Endodermal cell (in vitro differentiated cells): ENCODE data around the gene DLG3. TPM values are rescaled to one million over a fixed set of nuclear protein-coding genes. Genes with fewer than 3 reads are reported as not detected.

Experiments
- DNase-seq: peaks from one replicate; pipeline ENCODE4 v3.0.0-alpha.2; 2017
- H3K27ac ChIP-seq: 2 replicates; pipeline ENCODE4 v1.5.1; 2013; ENCODE audit warnings: mild to moderate bottlenecking, low read depth, low read length, moderate library complexity
- H3K27me3 ChIP-seq: 2 replicates; pipeline ENCODE4 v1.6.1; 2013; ENCODE audit warnings: mild to moderate bottlenecking, low read length, moderate library complexity; ENCODE audit not compliant: insufficient read depth, control insufficient read depth, poor library complexity, severe bottlenecking
- H3K36me3 ChIP-seq: 2 replicates; pipeline ENCODE4 v1.7.0; 2013; ENCODE audit warnings: mild to moderate bottlenecking, low read length, moderate library complexity; ENCODE audit not compliant: control insufficient read depth, insufficient read depth
- H3K4me1 ChIP-seq: one replicate; pipeline ENCODE4 v1.7.0; 2013; ENCODE audit warnings: low read length; ENCODE audit not compliant: control insufficient read depth, insufficient read depth
- H3K4me3 ChIP-seq: 2 replicates; pipeline ENCODE4 v1.5.1; 2013; ENCODE audit warnings: mild to moderate bottlenecking, low read length, moderate library complexity
- H3K9ac ChIP-seq: 2 replicates; pipeline ENCODE4 v1.6.1; 2013; ENCODE audit warnings: mild to moderate bottlenecking, low read length, moderate library complexity; ENCODE audit not compliant: poor library complexity, severe bottlenecking; ENCODE audit errors: extremely low read depth
- H3K9me3 ChIP-seq: 2 replicates; pipeline ENCODE4 v1.6.1; 2013; ENCODE audit warnings: mild to moderate bottlenecking, low read length, moderate library complexity; ENCODE audit not compliant: control insufficient read depth
- H3K27ac Mint-ChIP-seq: 2 replicates; pipeline ENCODE4 v1.8.0; 2020; ENCODE audit warnings: mixed read lengths
- H3K27me3 Mint-ChIP-seq: 2 replicates; pipeline ENCODE4 v1.8.0; 2021; ENCODE audit warnings: mild to moderate bottlenecking, mixed read lengths; ENCODE audit not compliant: insufficient read depth
- H3K36me3 Mint-ChIP-seq: 2 replicates; pipeline ENCODE4 v1.8.0; 2020; ENCODE audit warnings: low read depth, mixed read lengths
- H3K4me1 Mint-ChIP-seq: 2 replicates; pipeline ENCODE4 v1.8.0; 2020; ENCODE audit warnings: mixed read lengths
- H3K4me3 Mint-ChIP-seq: 2 replicates; pipeline ENCODE4 v1.8.0; 2020; ENCODE audit warnings: mild to moderate bottlenecking, moderate library complexity, mixed read lengths
- H3K9me3 Mint-ChIP-seq: 2 replicates; pipeline ENCODE4 v1.8.0; 2020; ENCODE audit warnings: mild to moderate bottlenecking, mixed read lengths
- CTCF ChIP-seq: fragments of 200-600 bp; sonication (generic); conservative IDR thresholded peaks from 2 replicates; pipeline ENCODE4 v1.5.0; 2021; ENCODE audit warnings: antibody characterized with exemption, mild to moderate bottlenecking
- WGBS, 2 experiments: methylation state at CpG; one replicate each; pipeline versions ENCODE4 v1.1.5 to v1.1.7; 2013; ENCODE audit warnings: missing lambda C conversion rate in 2 of 2, mixed read lengths in 1 of 2; ENCODE audit not compliant: insufficient coverage in 1 of 2, insufficient read length in 1 of 2; 5-methylcytosine and 5-hydroxymethylcytosine counted together
- total RNA-seq, 2 donors: library from RNA; stranded (reverse); fragmentation: NEBNext Ultra II Directional in 1 of 2; extraction: Animal tissue kit (Norgen Biotek cat#: 25700) in 1 of 2; gene quantifications; 2 replicates in 1 of 2; 3 replicates in 1 of 2; pipeline ENCODE4 v1.2.1, GENCODE V29; 2021

The DLG3 gene
- total RNA-seq, 2 donors from 2014 or later = 53.9 to 59.4 TPM

GRCh38 chrX:70436343-70436742 is 8.3 kb upstream of the DLG3 start:
- Histone ChIP-seq H3K27ac (no peak overlapping the region), H3K4me3 (no peak overlapping the region), H3K4me1 (no peaks in the 10 kb centered on the region), H3K9ac (no peak overlapping the region), H3K9me3 (no peaks in the 10 kb centered on the region), H3K36me3 (no peaks in the 10 kb centered on the region), H3K27me3 (peaks cover 7% of the 10 kb centered on the region)
- H3K9me3 Mint-ChIP-seq = peaks cover 74% of the 10 kb centered on the region
- peaks cover 21% of the 10 kb centered on the region for H3K27me3 Mint-ChIP-seq
- H3K4me3 Mint-ChIP-seq = no peak overlapping the region
- peak; percentile 68 for TF ChIP-seq CTCF
- no peaks in the 10 kb centered on the region for H3K36me3 Mint-ChIP-seq
- no peak overlapping the region for H3K27ac Mint-ChIP-seq
- WGBS, 2 experiments = 20 to 27% methylated on average over 1 to 16 of the region's 16 CpGs
- DNase-seq = peak; percentile 84
- H3K4me1 Mint-ChIP-seq = peaks cover 5% of the 10 kb centered on the region

DNA sequence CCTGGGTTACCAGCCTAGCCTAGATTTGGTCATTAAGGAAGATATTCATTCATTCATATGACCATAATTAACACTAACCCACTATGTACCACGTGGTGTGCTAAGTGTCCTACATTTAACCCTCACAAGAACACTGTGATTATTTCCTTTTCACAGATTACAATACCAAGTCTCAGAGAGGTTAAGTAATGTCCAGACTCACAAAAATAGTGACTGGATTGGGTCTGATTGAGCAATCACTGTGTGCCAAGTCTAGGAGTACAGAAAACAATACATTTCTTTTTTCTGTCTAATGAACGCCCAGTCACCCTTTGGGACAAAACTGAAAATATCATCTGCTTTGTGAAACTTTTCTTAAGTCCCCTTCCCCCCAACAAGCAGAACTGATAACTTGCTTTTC is 7.6 kb upstream of the DLG3 start:
- Mint-ChIP-seq H3K27me3 (peaks cover 27% of the 10 kb centered on the region), H3K4me1 (peaks cover 5% of the 10 kb centered on the region), H3K36me3 (no peaks in the 10 kb centered on the region), H3K4me3 (no peak overlapping the region), H3K27ac (no peak overlapping the region), H3K9me3 (peaks cover 77% of the 10 kb centered on the region)
- no peak for DNase-seq
- no peaks in the 10 kb centered on the region for H3K9me3 ChIP-seq
- H3K9ac ChIP-seq = no peak overlapping the region
- H3K36me3 ChIP-seq = no peaks in the 10 kb centered on the region
- 54% methylated on average over 2 of the region's 2 CpGs; no CpG with 5 or more reads in 1 of the 2 experiments for WGBS, 2 experiments
- no peak overlapping the region for H3K27ac ChIP-seq
- H3K27me3 ChIP-seq = peaks cover 8% of the 10 kb centered on the region
- no peaks in the 10 kb centered on the region for H3K4me1 ChIP-seq
- no peak for TF ChIP-seq CTCF
- no peak overlapping the region for H3K4me3 ChIP-seq

GRCh38 chrX:70437921-70438665 is 6.5 kb upstream of the DLG3 start:
- 83% methylated on average over 7 of the region's 8 CpGs; no CpG with 5 or more reads in 1 of the 2 experiments for WGBS, 2 experiments
- no peak for DNase-seq
- Mint-ChIP-seq H3K27me3 (peaks cover 36% of the 10 kb centered on the region), H3K9me3 (peaks cover 79% of the 10 kb centered on the region), H3K4me3 (no peak overlapping the region), H3K27ac (no peak overlapping the region), H3K36me3 (no peaks in the 10 kb centered on the region), H3K4me1 (peaks cover 5% of the 10 kb centered on the region)
- peaks cover 8% of the 10 kb centered on the region for H3K27me3 ChIP-seq
- no peak overlapping the region for H3K4me3 ChIP-seq
- no peaks in the 10 kb centered on the region for H3K4me1 ChIP-seq
- H3K36me3 ChIP-seq = no peaks in the 10 kb centered on the region
- no peak overlapping the region for H3K9ac ChIP-seq
- no peak overlapping the region for H3K27ac ChIP-seq
- no peaks in the 10 kb centered on the region for H3K9me3 ChIP-seq
- no peak for TF ChIP-seq CTCF
